SK-MEL-5 (cell line): ENCODE results near the gene NTRK3. TPM values are rescaled to one million over a fixed set of nuclear protein-coding genes. Genes with fewer than 3 reads are reported as not detected.

Experiments used
- DNase-seq: peaks from one replicate; pipeline ENCODE4 v3.0.0-alpha.2; 2016; ENCODE audit warnings: low read depth, low spot score
- in situ Hi-C: cut with HindIII; loops from 2 replicates; pipeline ENCODE4 v1.10.0; 2016; ENCODE audit warnings: low sequenced_read_pairs, high pct_unique_total_duplicates, low pct_unique_long_range_greater_than_20kb
- total RNA-seq: library from RNA; depleted of rRNA; stranded (reverse); fragments of >200 nt; shearing (Covaris generic); gene quantifications from 2 replicates; pipeline ENCODE4 v1.2.3, GENCODE V29; 2014

The NTRK3 gene
- total RNA-seq, 1 experiment from 2014 or later, result not detected

DNA sequence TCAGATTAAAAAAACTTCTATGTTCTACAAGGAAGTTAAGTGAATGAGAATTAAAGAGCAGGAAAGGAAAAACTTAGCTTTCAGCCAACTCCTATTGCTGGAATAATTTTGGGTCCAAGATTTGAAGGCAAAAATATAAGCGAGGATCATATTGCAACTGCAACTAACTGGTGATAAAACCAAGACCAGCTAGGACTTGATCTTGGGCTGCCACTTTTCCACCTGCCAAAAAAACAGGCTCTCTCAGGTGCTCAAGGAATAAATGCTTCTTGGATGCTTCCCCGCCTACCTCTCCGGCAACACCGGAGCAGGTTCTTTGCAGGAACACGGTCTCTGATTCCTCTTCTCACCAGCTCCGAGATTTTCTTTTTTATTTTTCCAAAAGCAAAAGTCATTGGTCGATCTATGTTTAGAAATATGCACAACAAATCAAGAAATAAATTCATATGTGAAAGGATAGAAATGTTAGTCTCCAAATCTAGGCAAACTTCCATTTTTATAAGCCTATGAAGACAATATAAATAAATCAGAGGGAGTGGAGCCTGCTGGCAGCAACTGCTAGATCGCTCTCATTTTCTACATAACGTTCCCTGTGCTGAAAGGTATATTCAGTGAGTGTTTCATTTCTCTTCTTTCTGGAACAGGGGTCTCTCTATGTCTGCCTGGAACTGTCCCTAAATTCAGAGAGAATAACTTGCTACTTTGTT, 241.9 kb downstream of the NTRK3 start:
- in situ Hi-C loops, result no loop called here

DNA sequence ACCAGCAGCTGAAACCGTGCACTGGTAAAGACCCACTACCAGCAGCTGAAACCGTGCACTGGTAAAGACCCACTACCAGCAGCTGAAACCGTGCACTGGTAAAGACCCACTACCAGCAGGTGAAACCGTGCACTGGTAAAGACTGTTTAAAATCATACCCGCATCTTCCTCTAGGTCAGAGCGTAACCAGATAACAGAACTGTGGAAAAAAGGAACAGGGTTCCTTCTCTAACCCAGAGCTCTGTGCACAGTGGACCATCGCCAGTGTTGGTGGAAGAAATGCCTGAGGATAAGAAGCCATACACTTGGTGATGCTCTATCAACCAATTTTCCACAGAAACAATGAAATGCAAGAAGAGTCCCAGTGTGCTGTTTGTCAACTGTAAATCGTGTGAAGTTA, 243.4 kb downstream of the NTRK3 start:
- no peak for DNase-seq
- in situ Hi-C loops, result no loop called here

More for the DNA sequence above, 241.9 kb downstream of the NTRK3 start:
- DNase-seq, result no peak

DNA sequence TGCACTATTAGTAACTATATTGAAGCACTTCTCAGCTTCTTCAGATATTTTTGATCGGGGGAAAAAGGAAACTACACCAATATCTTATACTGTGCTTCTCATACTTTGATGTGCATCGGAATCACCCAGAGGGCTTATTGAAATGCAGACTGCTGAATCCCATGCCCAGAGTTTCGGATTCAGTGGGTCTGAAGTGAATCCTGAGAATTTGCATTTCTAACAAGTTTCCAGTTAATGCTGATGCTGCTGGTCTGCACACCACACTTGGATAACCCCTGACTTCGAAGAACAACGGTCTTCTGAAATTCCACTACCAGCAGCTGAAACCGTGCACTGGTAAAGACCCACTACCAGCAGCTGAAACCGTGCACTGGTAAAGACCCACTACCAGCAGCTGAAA, 243.9 kb downstream of the NTRK3 start:
- no peak for DNase-seq
- in situ Hi-C loops, result no loop called here

DNA sequence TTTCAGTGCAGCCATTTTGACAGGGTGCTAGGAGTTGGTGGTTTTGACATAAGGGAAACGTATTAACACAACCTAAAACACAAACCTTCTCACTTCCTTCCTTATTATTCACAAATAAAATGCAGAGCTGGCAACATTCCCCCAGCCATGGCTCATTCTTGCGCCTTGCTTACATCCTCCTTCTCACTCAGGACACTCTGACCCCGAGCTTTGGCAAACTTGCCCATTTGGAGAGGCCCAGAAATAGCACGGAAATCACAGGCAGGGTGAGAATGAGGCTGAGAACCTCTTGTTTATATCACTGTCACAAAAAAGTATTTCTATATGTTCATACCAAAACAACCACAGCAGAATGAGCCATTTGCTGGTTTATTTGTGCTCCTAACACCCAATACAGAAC, 244.3 kb downstream of the NTRK3 start:
- in situ Hi-C loops, result no loop called here
- DNase-seq, result no peak

DNA sequence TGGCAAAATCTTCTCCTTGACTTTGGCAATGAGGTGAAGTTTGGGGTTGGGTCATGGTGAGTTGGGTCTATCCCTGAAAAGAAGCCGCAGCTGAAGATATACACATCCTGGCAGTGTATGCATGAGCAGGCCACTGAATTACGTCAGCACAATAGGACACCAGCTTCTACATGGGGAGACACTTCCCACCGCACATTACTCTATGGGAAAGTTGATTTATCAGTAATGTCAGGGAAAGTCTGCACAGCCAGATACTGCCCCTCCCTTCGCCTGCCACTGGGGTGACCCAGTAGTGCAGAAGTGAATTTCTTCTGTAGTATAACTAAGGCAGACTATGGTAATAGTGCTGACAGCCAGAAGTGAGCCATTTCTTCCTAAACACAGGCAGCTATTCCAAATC, 245.0 kb downstream of the NTRK3 start:
- no peak for DNase-seq

DNA sequence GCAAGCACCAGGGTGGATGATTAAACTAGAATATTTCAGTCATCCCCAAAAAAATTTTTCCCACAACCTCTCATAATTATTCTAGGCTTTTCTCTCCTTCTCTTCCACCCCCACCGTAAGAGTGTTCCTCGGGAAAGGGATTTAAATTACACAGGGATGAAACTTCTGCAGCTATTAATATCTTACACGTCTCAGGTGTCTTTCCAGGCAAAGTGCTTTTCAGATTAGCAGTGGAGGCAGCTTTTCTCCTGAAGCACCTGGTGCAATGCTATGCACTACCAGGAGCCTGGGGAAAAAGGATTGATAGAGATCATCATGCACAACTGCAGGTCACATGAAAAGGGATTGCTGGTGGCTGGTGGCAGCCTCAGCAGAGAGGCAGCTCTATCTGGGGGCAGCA, 250.4 kb downstream of the NTRK3 start:
- no peak for DNase-seq
- in situ Hi-C loops, result no loop called here

More for the DNA sequence above, 245.0 kb downstream of the NTRK3 start:
- in situ Hi-C loops, result no loop called here

DNA sequence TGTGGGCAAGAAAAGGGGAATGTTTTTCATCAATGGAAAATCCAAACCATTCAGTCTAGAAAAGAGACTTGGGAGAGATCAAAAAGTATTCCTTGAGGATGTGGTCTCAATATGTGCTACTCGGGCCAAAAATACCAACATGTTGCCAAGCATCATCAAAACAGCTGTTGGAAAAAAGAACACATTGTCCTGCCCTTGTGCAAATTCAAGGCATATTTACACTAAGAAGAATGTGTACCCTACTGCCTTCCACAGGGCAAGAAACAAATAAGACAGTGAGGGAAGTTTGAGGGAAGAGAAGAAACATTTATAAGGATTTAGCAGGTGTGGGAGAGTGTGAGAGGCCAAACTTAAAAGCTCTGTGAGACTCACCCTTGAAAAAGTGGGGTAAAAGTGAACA, 252.1 kb downstream of the NTRK3 start:
- no peak for DNase-seq
- in situ Hi-C loops, result no loop called here

DNA sequence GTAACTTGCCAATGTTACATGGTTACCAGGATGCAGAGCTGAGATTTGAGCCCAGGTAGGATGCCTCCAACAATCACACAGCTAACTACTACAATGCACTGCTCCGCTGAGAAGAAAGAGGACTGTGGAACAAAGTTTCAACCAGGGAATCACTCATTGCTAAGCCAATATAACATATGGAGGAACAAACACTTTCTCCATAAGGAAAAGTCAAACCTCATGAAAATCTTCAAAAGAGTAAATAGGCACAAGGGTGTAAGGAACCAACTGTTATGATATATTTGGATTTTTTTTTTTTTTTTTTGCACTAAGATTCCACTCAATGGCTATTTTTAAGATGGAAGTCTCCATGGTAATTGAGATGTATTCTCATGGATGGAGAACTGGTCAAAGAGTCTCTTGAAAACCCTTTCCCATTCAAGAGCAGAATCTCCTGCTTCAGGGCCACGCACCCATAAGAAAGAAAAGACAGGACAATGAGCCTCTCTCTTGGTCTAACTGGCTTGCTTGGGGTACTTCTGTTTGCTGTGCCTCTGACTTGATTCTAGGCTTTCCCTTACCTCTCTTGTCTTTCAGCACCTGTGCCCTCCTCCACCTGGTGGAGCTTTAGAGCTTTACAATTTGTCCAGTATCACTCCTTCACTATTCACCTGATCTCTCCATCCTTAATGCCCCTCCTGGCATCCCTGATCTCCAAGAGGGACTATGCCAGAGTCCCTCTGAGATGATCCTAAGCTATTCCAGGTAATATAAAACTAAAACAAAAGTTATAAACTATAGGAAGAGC, 252.8 kb downstream of the NTRK3 start:
- no peak for DNase-seq
- in situ Hi-C loops, result no loop called here

DNA sequence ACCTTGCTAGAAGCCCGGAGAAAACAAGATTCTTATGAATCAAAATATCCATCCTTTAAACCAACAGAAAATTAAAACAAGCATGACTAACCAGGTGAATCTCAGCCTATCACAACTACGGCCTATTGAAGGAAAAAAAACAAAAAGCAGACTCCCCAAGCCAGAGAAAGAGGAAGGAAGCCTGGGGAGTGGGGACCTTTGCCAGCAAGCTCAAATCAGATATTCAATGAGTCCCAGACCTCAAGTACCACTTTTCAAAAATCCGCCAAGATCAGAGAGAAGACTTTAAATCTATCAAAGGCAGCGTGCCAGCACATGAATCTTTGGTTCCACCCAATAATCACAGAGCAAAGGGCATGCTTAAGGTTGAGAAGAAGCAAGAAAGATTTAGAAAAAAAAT, 253.8 kb downstream of the NTRK3 start:
- DNase-seq, result no peak
- in situ Hi-C loops, result no loop called here

DNA sequence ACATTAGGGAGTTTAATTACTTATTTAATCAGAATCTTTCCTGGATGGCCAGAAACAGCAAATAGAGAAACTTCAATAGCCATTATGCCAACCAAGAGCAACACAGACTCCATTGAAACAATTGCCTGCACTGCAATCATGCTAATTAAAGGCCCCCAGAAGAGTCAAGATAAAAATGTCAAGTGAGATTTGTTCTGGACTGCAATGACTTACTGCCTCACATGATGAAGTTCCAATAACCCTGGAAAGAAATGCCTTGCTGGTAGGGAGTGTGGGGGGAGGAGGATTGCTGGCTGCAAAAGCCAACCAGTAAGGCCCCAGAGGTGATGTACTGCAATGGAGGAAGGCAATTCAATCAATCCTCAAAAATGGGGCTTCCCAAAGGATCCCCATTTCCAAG, 257.9 kb downstream of the NTRK3 start:
- in situ Hi-C loops, result no loop called here
- DNase-seq, result no peak

DNA sequence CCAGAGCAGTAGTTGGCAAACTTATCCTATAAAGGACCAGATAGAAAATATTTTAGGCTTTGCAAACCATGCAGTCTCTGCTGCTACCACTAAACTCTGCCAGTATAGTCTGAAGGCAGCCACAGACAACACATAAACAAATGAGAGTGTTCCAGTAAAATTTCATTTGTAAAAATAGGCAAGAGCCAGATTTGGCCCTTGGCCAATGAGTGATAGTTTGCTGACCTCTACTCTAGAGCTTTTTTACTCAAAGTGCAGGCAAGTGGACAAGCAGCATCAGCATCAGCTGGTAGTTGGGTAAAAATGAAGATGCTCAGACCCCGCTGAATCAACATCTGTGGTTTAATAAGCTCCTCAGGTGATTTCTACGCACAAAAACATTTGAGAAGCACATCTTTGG, 269.8 kb downstream of the NTRK3 start:
- in situ Hi-C loops, result no loop called here
- no peak for DNase-seq

DNA sequence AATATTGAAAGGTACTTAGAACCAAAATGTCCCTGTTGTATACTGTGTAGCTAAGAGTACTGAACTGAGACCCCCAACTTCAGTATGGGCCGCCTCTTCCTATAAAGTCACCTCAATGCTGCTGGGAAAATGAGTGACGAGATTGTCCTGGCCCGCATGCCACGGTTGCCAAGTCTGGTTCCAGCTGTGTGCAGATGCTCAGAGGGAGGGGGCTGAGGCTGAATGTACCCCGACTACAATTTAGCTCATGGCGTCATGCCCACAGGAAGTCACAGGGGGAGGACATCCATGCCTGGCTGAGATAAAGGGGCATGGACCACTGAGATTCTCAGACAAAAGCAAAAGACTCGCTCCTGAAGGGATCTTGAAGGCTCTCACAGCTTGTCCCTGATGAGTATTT, 271.1 kb downstream of the NTRK3 start:
- in situ Hi-C loops, result no loop called here
- no peak for DNase-seq

DNA sequence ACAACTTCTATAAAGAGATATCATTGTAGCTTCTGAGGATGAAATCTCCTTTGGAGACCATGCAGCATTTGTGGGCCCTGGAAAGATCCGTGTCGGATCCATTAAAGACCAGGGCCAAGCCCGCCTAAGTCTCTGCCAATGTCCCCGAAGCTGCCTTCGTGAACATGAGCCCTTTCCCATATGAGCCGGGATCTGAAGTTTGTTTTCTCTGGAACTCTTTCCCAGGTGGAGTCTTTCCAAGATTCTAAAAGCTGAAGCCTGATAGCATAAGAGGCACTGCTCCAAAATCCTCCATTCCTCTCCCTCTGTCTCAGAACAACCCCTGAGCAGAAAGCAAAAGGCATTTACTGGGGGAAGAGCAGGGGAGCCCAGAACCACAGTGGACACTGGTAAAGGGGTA, 274.6 kb downstream of the NTRK3 start:
- no peak for DNase-seq
- in situ Hi-C loops, result no loop called here

DNA sequence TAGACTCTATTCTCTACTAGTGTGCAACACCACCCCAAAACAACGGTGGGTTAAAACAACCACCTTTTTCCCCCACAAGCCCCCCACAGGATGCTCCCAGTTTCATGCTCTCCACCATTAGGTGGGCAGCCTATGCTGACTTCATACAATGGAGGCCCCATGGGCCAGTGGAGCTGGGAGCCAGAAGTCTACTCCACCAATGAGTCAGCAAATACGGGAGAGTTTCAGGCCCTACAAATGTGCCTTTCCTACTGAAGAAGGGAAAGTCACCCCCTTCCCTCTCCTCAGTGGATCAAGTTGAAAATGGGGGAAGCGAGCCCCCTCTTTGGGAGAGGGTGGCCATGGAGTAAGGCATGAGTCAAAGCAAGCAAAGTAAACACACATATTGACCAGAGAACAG, 278.6 kb downstream of the NTRK3 start:
- in situ Hi-C loops, result no loop called here
- DNase-seq, result no peak

DNA sequence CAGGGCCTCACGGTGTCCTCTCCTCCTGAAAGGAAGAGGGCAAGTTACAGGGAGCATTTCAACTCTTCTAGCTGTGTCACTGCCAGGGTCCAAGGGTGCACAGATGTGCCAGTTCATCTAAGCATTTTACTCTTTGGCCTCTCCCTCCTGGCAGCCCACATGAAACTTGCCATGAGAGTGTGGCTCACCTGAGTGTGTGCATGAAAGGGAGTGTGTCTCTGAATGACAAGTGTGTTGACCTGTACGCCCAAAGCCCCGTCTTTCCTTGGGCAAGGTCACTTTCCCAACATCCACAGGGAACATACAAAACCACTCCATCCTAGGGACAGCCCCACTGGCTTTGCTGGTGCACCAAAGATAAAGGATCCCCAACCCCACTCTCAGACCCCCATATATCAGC, 280.0 kb downstream of the NTRK3 start:
- in situ Hi-C loops, result no loop called here
- no peak for DNase-seq

DNA sequence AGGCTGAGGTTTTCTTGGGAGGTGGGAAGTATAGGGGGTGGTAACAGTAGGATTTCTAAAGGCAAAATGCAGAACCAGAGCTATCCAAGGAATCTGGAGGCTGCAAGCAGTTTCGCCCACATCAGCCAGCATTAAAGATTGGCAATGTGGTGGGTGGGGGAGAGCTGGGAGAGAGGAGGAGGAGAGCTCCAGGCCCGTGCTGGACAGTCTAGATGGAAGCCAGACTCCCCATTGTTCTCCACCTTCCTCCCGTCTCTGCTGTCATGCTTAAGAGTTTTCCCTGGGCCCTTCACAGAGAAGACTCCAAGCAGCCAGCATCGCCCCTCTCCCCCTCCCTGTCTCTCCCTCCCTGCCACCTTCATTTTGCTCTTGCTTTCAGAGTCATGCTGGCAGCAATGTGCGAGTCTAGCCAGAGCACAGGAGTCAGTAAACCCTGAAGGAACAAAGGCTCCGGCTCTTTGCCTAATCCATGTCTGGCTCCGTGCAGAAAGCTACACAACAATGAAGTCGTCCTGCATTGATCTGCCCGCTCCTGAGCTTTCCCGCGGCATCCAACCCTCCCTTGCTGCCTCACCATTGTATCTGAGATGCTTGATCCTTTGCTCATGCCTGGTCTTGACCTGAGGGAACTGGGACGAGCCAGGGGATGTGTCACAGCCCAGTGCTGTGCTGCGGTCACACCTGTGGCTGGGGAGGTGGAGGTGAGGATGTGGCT, 282.9 kb downstream of the NTRK3 start:
- DNase-seq, result no peak
- in situ Hi-C loops, result no loop called here

DNA sequence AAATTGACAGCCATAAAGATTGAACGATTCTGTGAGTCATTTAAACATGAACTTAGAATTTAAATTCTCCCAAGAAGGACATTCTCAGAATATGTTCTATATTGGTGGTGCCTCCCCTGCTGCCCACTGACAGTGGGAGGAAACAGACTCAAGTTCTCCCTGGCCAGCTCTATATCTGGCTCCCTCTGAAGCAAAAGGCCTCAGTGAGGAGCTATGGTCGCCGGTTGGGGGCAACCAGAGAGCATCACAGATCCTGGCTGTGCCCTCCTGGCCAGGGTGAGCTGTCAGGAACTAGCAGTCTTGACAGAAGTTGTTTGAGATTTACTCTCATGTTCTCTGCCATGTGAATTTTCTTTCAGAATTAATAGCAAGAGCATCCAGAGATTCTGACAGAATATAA, 285.5 kb downstream of the NTRK3 start:
- in situ Hi-C loops, result no loop called here
- DNase-seq, result no peak

DNA sequence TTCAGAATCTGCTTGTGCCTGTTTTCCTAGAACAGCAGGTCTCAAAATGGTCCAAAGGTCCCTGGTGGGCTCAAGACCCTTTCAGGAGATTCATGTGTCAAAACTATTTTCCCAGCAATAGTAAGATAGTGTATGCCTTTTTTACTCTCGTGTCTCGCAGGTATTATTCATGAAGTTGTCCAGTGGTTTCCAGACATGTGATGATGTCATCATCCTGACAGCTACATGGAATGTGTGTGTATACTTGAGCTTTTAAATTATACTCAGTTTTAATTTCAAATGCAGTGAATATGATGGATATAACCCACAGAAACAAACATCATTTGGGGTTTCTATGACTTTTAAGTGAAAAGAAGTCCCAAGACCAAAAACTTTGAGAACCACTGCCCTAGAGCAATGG, 288.6 kb downstream of the NTRK3 start:
- DNase-seq, result no peak
- in situ Hi-C loops, result no loop called here

DNA sequence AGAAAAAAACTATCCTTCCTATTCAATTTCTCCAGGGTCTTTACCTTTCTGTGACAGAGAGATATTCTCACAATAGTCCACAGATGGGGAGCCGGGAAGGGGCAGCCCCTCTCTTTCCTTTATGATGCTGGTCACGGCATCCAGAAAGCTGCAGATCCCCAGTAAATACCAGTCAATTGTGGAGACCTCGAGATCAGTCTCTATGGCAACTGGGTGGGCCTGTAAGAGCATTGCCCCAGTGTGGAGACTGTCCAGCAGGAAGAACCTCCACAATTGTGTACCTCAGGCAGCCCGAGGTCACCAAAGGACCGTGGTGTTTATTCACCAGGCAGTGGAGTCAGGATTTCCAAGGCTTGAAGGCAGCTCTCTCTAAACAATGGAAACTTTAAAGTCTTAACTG, 291.2 kb downstream of the NTRK3 start:
- in situ Hi-C loops, result no loop called here
- no peak for DNase-seq
